Activated naive CD4-positive, alpha-beta T cell treated with anti-CD3 and anti-CD28 coated beads, Interleukin-2, amount 10 ng/mL, durations not matched to agents 7 days and 5 days (primary cell): Measurements from ENCODE around the gene MICALL2.
"Not testable (repeated sequence)": the region's sequence is repeated elsewhere in the genome, so short reads cannot be mapped to it uniquely, and the experiment has no call there.

Experiments
- CTCF ChIA-PET: fragments of 350-600 bp; sonication (Branson Sonifier 250); formaldehyde crosslinking; loops from one replicate; lab custom pipeline; 2021; ENCODE audit warnings: antibody characterized with exemption; lab: Charles Lee
- DNase-seq: peaks from one replicate; pipeline ENCODE4 v3.0.0-alpha.2; 2020
- H3K27ac Mint-ChIP-seq: one replicate; pipeline ENCODE4 v1.8.0; 2021; ENCODE audit warnings: mild to moderate bottlenecking, moderate library complexity, mixed read lengths
- H3K27me3 Mint-ChIP-seq: one replicate; pipeline ENCODE4 v1.8.0; 2021; ENCODE audit warnings: mild to moderate bottlenecking, mixed read lengths
- H3K36me3 Mint-ChIP-seq: one replicate; pipeline ENCODE4 v1.8.0; 2021; ENCODE audit warnings: mixed read lengths
- H3K4me1 Mint-ChIP-seq: one replicate; pipeline ENCODE4 v1.8.0; 2021; ENCODE audit warnings: mixed read lengths
- H3K4me3 Mint-ChIP-seq: one replicate; pipeline ENCODE4 v1.8.0; 2021; ENCODE audit warnings: mild to moderate bottlenecking, moderate library complexity, mixed read lengths
- H3K9me3 Mint-ChIP-seq: one replicate; pipeline ENCODE4 v1.8.0; 2021; ENCODE audit warnings: mixed read lengths

Gene MICALL2

DNA sequence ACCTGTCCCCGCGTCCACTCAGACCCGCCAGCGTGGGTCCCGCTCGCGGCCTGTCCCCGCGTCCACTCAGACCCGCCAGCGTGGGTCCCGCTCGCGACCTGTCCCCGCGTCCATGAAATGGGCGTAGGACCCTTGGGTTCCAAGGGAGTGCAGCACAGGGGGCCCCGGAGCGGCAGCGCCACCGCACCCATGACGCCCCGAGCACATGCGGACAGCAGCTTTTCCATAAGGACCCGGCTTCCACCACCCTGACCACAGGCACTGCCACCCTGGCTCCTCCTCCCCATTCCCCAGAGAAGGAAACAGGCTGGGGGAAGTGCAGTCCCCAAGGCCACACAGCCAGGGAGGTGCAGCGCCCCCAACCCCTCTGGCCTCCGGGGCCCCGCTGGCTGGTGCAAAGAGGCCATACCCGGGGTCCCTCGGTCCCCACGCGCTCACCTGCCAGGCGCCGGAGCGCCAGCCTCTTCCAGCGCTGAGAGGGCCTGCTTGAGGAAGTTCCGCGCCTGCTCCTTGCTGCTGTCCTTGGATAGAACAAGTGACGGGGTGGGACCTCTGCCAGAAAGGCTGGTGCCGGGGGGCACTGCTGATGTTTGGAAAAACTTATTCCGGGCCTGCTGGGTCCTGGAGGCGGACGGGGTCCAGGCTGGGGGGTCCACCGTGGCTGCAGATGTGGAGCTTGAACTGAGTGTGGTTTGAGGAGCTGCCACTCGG, 14.9 kb downstream of the MICALL2 start:
- no peak overlapping the region for H3K27ac Mint-ChIP-seq
- H3K36me3 Mint-ChIP-seq: no peaks in the 10 kb centered on the region
- CTCF ChIA-PET: no interaction called here
- DNase-seq: no peak
- H3K4me1 Mint-ChIP-seq: no peaks in the 10 kb centered on the region
- H3K27me3 Mint-ChIP-seq: no peaks in the 10 kb centered on the region
- H3K4me3 Mint-ChIP-seq: no peak overlapping the region
- peaks cover 1% of the 10 kb centered on the region for H3K9me3 Mint-ChIP-seq

DNA sequence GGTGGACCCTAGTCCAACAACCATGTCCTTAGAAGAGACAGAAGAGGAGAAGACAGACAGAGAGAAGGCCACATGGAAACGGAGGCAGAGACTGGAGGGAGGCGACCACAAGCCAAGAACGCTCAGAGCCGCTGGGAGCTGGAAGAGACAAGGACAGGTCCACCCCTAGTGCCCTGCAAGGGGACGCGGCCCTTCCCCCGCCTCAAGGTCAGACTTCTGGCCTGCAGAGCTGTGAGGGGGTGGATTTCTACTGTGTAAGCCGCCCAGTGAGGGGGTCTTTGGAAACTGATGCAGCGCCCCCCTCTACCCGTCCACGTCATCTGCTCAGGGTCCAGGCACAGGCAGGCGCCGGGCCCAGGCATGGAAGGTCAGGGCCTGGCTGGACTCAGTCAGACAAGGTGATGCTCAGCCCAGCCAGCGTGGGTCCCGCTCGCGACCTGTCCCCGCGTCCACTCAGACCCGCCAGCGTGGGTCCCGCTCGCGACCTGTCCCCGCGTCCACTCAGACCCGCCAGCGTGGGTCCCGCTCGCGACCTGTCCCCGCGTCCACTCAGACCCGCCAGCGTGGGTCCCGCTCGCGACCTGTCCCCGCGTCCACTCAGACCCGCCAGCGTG, 15.6 kb downstream of the MICALL2 start:
- H3K27ac Mint-ChIP-seq, H3K4me1 Mint-ChIP-seq, H3K27me3 Mint-ChIP-seq, DNase-seq, CTCF ChIA-PET, H3K9me3 Mint-ChIP-seq, H3K36me3 Mint-ChIP-seq, H3K4me3 Mint-ChIP-seq: not testable (repeated sequence)

DNA sequence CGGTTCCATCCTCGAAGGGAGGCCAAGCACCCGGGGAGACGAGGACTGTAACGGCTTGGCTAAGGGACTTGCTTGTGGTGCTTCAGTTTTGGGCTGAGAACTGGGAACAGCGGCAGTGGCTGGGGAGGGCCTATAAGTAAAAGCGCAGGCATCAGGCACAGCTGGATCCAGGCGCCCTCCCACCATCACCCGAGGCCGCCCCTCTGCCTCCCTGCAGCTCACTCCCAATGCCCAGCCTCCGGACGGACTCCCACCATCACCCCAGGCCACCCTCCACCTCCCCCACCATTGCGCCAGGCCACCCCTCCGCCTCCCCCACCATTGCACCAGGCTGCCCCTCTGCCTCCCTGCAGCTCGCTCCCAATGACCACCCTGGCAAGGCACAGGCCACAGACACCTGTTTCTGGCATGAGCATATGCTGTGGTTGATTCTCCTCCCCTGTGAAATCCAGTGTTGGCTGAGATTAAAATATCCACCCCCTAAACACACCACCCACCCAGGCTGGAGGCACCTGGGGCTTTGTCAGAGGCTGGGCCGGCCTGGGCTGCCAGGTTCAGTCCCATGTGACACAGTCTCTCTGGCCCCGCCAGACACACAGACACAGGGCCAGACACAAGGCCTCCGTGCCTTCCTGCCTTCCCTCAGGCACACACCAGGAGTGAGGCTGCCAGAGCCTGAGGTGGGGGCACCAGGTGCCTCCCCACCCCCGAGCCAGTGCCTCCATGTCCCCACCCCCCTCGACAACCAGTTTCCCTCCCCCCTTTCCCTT, 16.7 kb downstream of the MICALL2 start:
- no peak overlapping the region for H3K27ac Mint-ChIP-seq
- no peaks in the 10 kb centered on the region for H3K4me1 Mint-ChIP-seq
- CTCF ChIA-PET: no interaction called here
- DNase-seq: no peak
- H3K27me3 Mint-ChIP-seq: no peaks in the 10 kb centered on the region
- peaks cover 5% of the 10 kb centered on the region for H3K9me3 Mint-ChIP-seq
- H3K36me3 Mint-ChIP-seq: no peaks in the 10 kb centered on the region
- no peak overlapping the region for H3K4me3 Mint-ChIP-seq

DNA sequence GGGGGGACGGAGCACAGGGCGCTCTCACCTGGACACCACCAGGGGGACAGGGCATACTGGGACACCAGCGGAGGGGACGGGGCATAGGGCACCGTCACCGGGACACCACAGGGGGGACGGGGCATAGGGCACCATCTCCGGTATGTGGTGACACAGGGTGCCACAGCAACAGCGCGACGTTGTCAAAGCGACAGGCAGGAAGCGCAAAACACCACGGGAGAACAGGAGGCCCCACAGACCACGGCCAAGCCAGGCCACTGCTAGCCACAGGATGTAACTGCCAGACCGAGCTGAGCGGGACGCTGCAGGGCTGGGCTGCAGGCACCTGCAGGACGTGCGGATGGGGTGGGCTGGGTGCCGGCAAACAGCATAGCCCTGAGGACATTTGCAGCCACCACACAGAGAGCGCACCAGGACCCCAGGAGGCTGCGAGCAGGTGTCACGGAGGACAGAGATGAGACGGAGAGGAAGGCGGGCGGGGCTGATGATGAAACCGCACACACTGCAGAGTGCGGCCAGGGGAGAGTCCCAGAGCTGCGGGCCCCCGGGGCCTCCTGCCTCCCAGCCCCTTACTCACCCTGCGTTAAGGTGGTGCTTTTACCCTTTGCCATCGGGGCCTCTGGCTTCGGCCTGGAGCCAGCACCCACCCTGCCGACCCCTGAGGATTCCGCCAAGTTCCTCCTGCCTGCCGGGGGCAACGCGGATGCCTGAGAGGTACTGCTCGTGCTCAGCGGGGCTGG, 17.5 kb downstream of the MICALL2 start:
- Mint-ChIP-seq H3K4me1 (no peaks in the 10 kb centered on the region), H3K27ac (no peak overlapping the region)
- CTCF ChIA-PET: no interaction called here

DNA sequence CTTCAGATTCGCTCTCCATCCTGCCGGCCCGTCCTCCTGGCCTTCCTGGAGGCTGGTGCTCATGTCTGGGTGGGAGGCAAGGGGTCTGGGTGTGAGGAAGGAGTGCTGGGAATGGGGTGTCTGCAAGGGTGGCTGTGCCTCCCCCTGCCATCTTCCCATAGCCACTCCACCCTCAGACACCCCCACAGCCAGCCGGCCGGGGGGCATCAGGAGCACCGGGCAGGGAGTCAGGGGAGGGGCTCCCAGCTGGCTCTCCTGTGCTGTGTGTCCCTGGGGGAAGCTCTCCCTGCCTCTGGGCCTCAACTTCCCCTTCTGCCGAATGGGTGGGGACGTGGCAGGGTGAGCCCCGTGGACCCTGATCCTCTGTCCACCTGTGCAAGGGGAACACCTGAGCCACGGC, 18.6 kb downstream of the MICALL2 start:
- no peaks in the 10 kb centered on the region for H3K27me3 Mint-ChIP-seq
- DNase-seq: no peak
- H3K27ac Mint-ChIP-seq: no peak overlapping the region
- H3K9me3 Mint-ChIP-seq: peaks cover 5% of the 10 kb centered on the region
- no peaks in the 10 kb centered on the region for H3K36me3 Mint-ChIP-seq
- H3K4me1 Mint-ChIP-seq: no peaks in the 10 kb centered on the region
- CTCF ChIA-PET: interaction anchor here (1.1 kb wide), 1 partner anchor 10 kb away, joined by 4 read pairs; no protein-coding TSS in a partner anchor
- no peak overlapping the region for H3K4me3 Mint-ChIP-seq

More for the DNA sequence above, 17.5 kb downstream of the MICALL2 start:
- H3K4me3 Mint-ChIP-seq: no peak overlapping the region
- no peaks in the 10 kb centered on the region for H3K36me3 Mint-ChIP-seq
- no peak for DNase-seq
- peaks cover 5% of the 10 kb centered on the region for H3K9me3 Mint-ChIP-seq
- H3K27me3 Mint-ChIP-seq: no peaks in the 10 kb centered on the region

DNA sequence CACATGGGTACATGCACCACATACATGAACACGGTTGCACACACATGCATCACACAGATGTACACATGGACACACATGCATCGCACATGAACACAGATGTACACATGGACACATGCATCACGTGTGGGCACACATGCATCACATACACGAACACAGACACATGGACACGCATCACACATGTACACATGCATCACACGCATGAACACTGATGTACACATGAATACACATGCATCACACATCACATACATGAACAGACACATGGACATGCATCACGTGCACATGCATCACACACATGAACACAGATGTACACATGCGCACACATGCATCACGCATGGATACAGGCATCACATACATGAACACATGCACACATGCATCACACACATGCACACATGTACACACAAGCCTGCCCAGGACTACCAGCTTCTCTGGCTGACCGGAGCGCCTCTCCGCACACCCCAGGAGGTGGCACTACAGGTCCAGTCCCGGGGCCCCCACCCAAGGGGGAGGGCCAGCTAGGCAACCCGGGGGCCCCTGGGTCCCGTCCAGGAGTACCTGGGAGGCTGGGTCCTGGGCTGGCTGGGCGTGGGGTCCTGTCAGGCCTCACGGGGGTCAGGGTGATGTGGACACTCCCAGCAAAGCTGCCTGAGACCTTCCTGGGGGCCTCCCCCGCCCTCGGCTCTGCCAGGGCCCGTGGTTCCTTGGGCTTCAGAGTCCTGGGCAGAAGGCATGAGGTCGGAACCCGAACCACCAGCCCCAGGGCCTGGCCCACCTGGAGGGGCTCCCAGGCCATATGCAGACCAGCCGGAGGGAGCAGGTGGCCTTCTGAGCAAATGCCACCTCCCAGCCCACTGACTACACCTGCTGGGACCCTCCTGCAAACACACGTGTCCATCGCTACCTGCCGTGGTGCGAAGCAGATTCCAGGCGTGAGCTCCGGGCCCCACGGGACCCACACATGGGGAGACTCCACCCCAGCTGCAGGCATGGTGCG, 19.6 kb downstream of the MICALL2 start:
- H3K27ac Mint-ChIP-seq: no peak overlapping the region
- CTCF ChIA-PET: interaction anchor here (1.1 kb wide), 1 partner anchor 9 kb away, joined by 4 read pairs; no protein-coding TSS in a partner anchor
- DNase-seq: no peak
- no peaks in the 10 kb centered on the region for H3K36me3 Mint-ChIP-seq
- H3K4me3 Mint-ChIP-seq: no peak overlapping the region
- H3K27me3 Mint-ChIP-seq: no peaks in the 10 kb centered on the region
- no peaks in the 10 kb centered on the region for H3K4me1 Mint-ChIP-seq
- peaks cover 5% of the 10 kb centered on the region for H3K9me3 Mint-ChIP-seq

DNA sequence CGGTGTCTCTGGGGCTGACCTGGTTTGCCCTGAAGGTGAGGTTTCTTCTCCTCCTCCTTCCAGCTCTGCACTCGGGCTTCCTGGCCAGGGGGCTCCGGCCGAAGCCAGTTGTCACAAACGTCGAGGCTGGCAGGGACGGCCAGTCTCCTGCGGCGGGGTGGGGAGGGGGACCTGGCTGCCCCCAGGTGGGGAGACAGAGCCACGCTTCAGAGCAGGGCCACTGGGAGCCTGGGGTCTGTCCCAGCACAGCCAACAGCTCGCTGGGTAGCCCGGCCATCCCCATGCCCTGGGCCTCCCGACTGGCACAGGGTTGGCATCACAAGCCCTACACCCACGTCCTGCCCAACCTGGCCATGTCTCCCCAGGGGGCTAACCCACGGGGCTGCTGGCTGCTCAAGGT, 20.4 kb downstream of the MICALL2 start:
- no peak overlapping the region for H3K27ac Mint-ChIP-seq
- CTCF ChIA-PET: no interaction called here
- peaks cover 5% of the 10 kb centered on the region for H3K9me3 Mint-ChIP-seq
- H3K27me3 Mint-ChIP-seq: no peaks in the 10 kb centered on the region
- no peaks in the 10 kb centered on the region for H3K36me3 Mint-ChIP-seq
- no peak overlapping the region for H3K4me3 Mint-ChIP-seq
- no peak for DNase-seq
- H3K4me1 Mint-ChIP-seq: no peaks in the 10 kb centered on the region

DNA sequence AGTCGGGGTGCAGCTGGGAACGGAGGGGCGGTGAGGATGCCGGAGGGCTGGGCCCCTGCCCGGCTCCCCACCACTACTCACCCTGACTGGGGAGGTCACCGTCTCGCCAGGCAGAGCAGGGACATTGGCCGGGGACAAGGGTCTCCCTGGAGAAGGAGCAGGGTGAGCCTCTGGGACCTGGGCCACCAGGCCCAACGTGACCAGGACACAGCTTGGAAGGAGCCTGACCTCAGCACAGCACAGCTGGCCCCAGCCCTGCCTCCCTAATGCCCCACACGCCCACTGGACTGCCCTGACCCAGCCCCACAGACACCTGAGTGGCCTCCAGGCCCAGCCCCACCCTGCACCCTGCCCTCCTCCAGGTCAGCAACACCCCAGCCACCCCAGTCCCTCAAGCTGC, 21.1 kb downstream of the MICALL2 start:
- H3K4me1 Mint-ChIP-seq: no peaks in the 10 kb centered on the region
- H3K36me3 Mint-ChIP-seq: no peaks in the 10 kb centered on the region
- H3K9me3 Mint-ChIP-seq: peaks cover 5% of the 10 kb centered on the region
- CTCF ChIA-PET: interaction anchor here (1.1 kb wide), 1 partner anchor 21 kb away, joined by 3 read pairs; no protein-coding TSS in a partner anchor
- peak overlapping the region; percentile 42 for H3K27ac Mint-ChIP-seq
- H3K4me3 Mint-ChIP-seq: no peak overlapping the region
- no peak for DNase-seq
- H3K27me3 Mint-ChIP-seq: no peaks in the 10 kb centered on the region

DNA sequence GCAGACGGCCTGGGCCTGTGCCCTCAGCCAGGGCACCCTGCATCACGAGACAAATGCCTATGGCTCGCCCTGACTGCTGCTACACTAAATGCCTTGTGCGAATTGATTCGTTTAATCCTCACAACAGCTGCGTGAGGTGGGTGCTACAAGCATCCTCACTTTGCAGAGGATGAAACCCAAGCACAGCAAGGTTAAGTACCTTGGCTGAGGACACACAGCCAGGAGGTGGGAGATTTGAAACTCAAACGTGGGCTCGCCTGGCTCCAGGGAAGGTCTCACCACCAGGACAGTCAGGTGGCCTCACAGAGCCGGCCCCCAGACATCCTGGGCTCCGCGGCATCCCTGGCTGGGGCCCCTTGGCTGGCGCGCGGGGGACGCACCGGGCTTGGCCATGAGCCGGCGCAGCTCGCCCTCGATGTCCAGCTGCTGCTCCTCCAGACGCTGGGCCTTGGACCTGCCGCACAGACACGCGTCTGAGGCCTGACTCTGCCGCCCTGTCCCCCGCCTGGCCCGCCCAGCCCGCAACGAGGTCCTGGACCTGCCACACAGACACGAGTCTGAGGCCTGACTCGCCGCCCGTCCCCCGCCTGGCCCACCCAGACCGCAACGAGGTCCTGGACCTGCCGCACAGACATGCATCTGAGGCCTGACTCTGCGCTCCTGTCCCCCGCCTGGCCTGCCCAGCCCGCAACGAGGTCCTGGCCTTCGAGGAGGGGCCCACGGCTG, 22.0 kb downstream of the MICALL2 start:
- Mint-ChIP-seq H3K27ac (no peak overlapping the region), H3K9me3 (peaks cover 5% of the 10 kb centered on the region), H3K4me3 (no peak overlapping the region), H3K27me3 (peaks cover 3% of the 10 kb centered on the region), H3K4me1 (peaks cover 2% of the 10 kb centered on the region), H3K36me3 (no peaks in the 10 kb centered on the region)
- CTCF ChIA-PET: interaction anchor here (1.1 kb wide), 1 partner anchor 20 kb away, joined by 3 read pairs; no protein-coding TSS in a partner anchor
- no peak for DNase-seq

DNA sequence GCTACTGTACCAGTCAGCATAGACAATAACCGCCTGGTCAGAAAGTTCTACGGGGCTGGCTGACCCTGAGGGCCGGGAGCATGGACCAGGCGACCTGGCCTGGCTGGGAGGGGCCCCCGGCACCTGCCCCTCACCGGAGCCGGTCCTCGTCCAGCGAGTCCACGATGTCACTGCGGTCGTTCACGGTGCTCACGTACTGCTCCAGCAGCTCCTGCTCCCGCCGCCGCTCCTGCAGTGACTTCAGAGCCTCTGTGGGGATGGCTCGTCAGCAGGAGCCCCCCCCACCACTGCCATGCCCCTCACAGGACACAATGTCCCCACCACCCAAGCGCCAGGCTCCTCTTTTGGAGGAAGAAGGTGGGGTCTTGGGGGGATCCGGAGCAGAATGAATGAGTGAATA, 22.7 kb downstream of the MICALL2 start:
- Mint-ChIP-seq H3K27ac (no peak overlapping the region), H3K4me3 (no peak overlapping the region), H3K36me3 (no peaks in the 10 kb centered on the region), H3K4me1 (peaks cover 2% of the 10 kb centered on the region), H3K9me3 (peaks cover 5% of the 10 kb centered on the region), H3K27me3 (peaks cover 5% of the 10 kb centered on the region)
- no peak for DNase-seq
- CTCF ChIA-PET: no interaction called here

DNA sequence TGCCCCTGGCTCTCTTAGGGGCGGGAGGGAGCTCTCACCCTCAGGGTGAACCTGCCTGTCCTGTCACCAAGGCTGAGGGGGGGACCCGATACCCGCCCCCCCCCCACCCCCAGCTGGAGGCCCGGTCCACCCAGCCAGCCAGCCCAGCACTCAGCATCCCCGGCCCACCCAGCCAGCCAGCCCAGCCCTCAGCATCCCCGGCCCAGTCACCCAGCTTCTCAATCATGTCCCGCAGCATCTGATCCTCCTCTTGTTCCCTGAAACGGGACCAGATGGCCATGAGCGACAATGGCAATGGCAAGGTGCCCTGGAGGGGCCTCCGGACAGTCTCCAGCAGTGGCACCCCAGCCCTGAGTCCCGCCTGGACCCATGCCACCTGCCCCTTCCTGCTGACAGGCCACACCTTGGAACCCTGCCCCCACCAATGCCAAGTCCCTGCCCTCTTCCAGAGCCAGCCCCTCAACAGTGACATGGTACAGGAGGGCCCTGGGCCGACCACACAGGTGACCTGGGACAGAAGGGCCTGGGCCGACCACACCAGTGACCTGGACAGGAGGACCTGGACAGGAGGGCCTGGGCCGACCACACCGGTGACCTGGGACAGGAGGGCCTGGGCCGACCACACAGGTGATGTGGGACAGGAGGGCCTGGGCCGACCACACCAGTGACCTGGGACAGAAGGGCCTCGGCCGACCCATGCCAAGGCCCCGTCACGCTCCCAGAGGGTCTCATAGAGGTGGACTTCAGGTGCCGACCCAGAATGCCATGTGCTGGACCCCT, 24.2 kb downstream of the MICALL2 start:
- Mint-ChIP-seq H3K9me3 (peaks cover 5% of the 10 kb centered on the region), H3K4me3 (no peak overlapping the region), H3K36me3 (no peaks in the 10 kb centered on the region), H3K4me1 (peaks cover 2% of the 10 kb centered on the region), H3K27ac (no peak overlapping the region), H3K27me3 (peaks cover 13% of the 10 kb centered on the region)
- no peak for DNase-seq
- CTCF ChIA-PET: interaction anchor here (0.7 to 0.8 kb wide), 2 partner anchors 190 to 241 kb away, joined by 3 read pairs; no protein-coding TSS in a partner anchor

DNA sequence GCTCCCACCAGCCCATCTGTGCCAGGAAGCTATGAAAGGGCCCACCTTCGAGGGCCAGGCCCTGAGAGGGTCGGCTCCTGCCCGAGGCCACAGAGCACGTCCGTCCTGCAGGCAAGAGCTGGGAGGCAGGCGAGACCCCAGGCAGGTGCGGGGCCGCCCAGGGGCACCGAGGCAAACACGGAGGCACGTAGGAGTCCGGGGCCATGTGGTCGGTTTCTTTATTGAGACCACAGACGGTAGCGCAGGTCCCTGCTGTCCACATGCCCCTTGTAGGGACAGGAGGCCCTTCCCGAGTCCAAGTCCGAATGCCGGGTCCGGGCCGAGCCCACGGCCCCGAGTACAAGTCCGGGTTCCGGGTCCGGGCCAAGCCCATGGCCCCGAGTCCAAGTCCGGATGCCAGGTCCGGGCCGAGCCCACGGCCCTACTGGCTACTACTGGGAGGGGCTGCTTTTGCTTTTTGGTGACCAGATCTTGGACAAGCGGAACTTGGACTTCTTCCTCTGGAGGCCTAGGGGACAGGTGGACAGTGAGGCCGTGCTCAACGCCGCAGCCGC, 25.0 kb downstream of the MICALL2 start:
- Mint-ChIP-seq H3K27ac (no peak overlapping the region), H3K4me3 (no peak overlapping the region), H3K4me1 (peaks cover 2% of the 10 kb centered on the region), H3K36me3 (no peaks in the 10 kb centered on the region), H3K9me3 (peaks cover 3% of the 10 kb centered on the region), H3K27me3 (peaks cover 13% of the 10 kb centered on the region)
- no peak for DNase-seq
- CTCF ChIA-PET: interaction anchor here (2.7 to 3.9 kb wide), 2 partner anchors 17 to 241 kb away, joined by 21 to 38 read pairs; no protein-coding TSS in a partner anchor
